B cell (primary cell): Measurements from ENCODE around the gene SDK1. TPM values are rescaled to one million over a fixed set of nuclear protein-coding genes. Genes with fewer than 3 reads are reported as not detected.

Experiments
- ATAC-seq: fragments of 200-7000 bp; cut with Tn5 transposase; one replicate; pipeline ENCODE4 v1.10.0; 2021; ENCODE audit warnings: low read depth, mild to moderate bottlenecking, moderate number of reproducible peaks, moderate library complexity
- CTCF ChIA-PET: fragments of 350-600 bp; sonication (Branson Sonifier 250); formaldehyde crosslinking; loops from one replicate; lab custom pipeline; 2021; ENCODE audit warnings: antibody characterized with exemption, inconsistent platforms; lab: Charles Lee
- POLR2A ChIA-PET: fragments of 350-600 bp; sonication (Branson Sonifier 250); formaldehyde crosslinking; loops from one replicate; lab custom pipeline; 2021; ENCODE audit warnings: antibody characterized with exemption; lab: Charles Lee
- DNase-seq: peaks from one replicate; pipeline ENCODE4 v3.0.0; 2013
- H2AFZ ChIP-seq: 2 replicates; pipeline ENCODE4 v1.6.1; 2012; ENCODE audit warnings: mild to moderate bottlenecking, low read depth, low read length; ENCODE audit not compliant: insufficient read depth, poor library complexity, severe bottlenecking
- H3K27ac ChIP-seq, 2 donors: 1 replicate in 1 of 2; 2 replicates in 1 of 2; pipeline ENCODE4 v1.5.1; 2012 to 2013; ENCODE audit warnings: low read length in 2 of 2, mild to moderate bottlenecking in 2 of 2, moderate library complexity in 1 of 2
- H3K27me3 ChIP-seq, 4 experiments: fragments of 200-600 bp in 1 of 4; sonication (generic) in 1 of 4; replicated peaks in 1 of 4; 1 replicate in 2 of 4; 2 replicates in 2 of 4; pipeline versions ENCODE4 v1.6.1 to v1.7.0; 2013 to 2016; ENCODE audit warnings: low read length in 3 of 4, mild to moderate bottlenecking in 2 of 4, mixed read lengths in 1 of 4, moderate library complexity in 1 of 4; ENCODE audit not compliant: insufficient read depth in 4 of 4, control insufficient read depth in 3 of 4; ENCODE audit errors: control extremely low read depth in 1 of 4
- H3K36me3 ChIP-seq, 2 experiments: replicated peaks in 1 of 2; 1 replicate in 1 of 2; 2 replicates in 1 of 2; pipeline versions ENCODE4 v1.6.1 to v1.7.1; 2013; ENCODE audit warnings: low read length in 1 of 2; ENCODE audit not compliant: insufficient read depth in 2 of 2, control insufficient read depth in 1 of 2; ENCODE audit errors: control extremely low read depth in 1 of 2, extremely low read depth in 1 of 2
- H3K4me1 ChIP-seq, 2 donors: fragments of 200-600 bp in 1 of 2; sonication (generic) in 1 of 2; 1 replicate in 1 of 2; 2 replicates in 1 of 2; pipeline versions ENCODE4 v1.5.1 to v1.6.1; 2013 to 2017; ENCODE audit warnings: low read length in 2 of 2; ENCODE audit not compliant: control insufficient read depth in 2 of 2, insufficient read depth in 2 of 2
- H3K4me2 ChIP-seq: replicated peaks from 2 replicates; pipeline ENCODE3; 2012; ENCODE audit warnings: mild to moderate bottlenecking, low read depth, low read length; ENCODE audit not compliant: poor library complexity, severe bottlenecking
- H3K4me3 ChIP-seq, 5 experiments: fragments of 200-600 bp in 1 of 5; sonication (generic) in 1 of 5; 1 replicate in 3 of 5; 2 replicates in 2 of 5; pipeline versions ENCODE4 v1.5.1 to v1.7.0; 2011 to 2016; ENCODE audit warnings: low read length in 4 of 5, mild to moderate bottlenecking in 4 of 5, low read depth in 2 of 5, control low read depth in 1 of 5, moderate library complexity in 1 of 5; ENCODE audit not compliant: insufficient read depth in 1 of 5; ENCODE audit errors: control extremely low read depth in 1 of 5, extremely low read depth in 1 of 5
- H3K79me2 ChIP-seq: fragments of 200-600 bp; sonication (generic); one replicate; pipeline ENCODE4 v1.6.0; 2016; ENCODE audit warnings: low read length; ENCODE audit not compliant: control insufficient read depth, insufficient read depth
- H3K9ac ChIP-seq: fragments of 200-600 bp; sonication (generic); 2 replicates; pipeline ENCODE4 v1.6.1; 2017; ENCODE audit warnings: mild to moderate bottlenecking, low read length, moderate library complexity
- H3K9me3 ChIP-seq, 3 donors: one replicate each; pipeline versions ENCODE4 v1.6.1 to v1.7.1; 2013; ENCODE audit warnings: low read length in 2 of 3; ENCODE audit not compliant: control insufficient read depth in 2 of 3, insufficient read depth in 1 of 3; ENCODE audit errors: control extremely low read depth in 1 of 3
- H4K20me1 ChIP-seq: 2 replicates; pipeline ENCODE4 v1.6.0; 2012; ENCODE audit warnings: mild to moderate bottlenecking, low read length; ENCODE audit not compliant: insufficient read depth, control insufficient read depth, poor library complexity, severe bottlenecking
- H3K27ac Mint-ChIP-seq: one replicate; pipeline ENCODE4 v1.8.0; 2021; ENCODE audit warnings: mixed read lengths
- H3K27me3 Mint-ChIP-seq: one replicate; pipeline ENCODE4 v1.8.0; 2021; ENCODE audit warnings: mixed read lengths
- H3K4me1 Mint-ChIP-seq: one replicate; pipeline ENCODE4 v1.8.0; 2021; ENCODE audit warnings: mixed read lengths
- H3K4me3 Mint-ChIP-seq: one replicate; pipeline ENCODE4 v1.8.0; 2021; ENCODE audit warnings: mixed read lengths
- H3K9me3 Mint-ChIP-seq: one replicate; pipeline ENCODE4 v1.8.0; 2022; ENCODE audit warnings: mixed read lengths; ENCODE audit not compliant: insufficient read depth
- CTCF ChIP-seq: fragments of 200-600 bp; IDR thresholded peaks from one replicate; pipeline ENCODE4 v1.8.0; 2022; ENCODE audit warnings: antibody characterized with exemption, mild to moderate bottlenecking
- EZH2 ChIP-seq: IDR thresholded peaks from 2 replicates; pipeline ENCODE4 v1.6.1; 2012; ENCODE audit warnings: borderline replicate concordance, low read depth, mild to moderate bottlenecking, moderate library complexity, low read length; ENCODE audit not compliant: insufficient read depth, poor library complexity, severe bottlenecking
- WGBS: methylation state at CpG from one replicate; pipeline ENCODE4 v1.1.5; 2013; ENCODE audit warnings: missing lambda C conversion rate; ENCODE audit not compliant: insufficient coverage; 5-methylcytosine and 5-hydroxymethylcytosine counted together
- intact Hi-C: fragments of 100-400 bp; cut with micrococcal nuclease; formaldehyde crosslinking; loops from one replicate; pipeline ENCODE4 v1.10.0; 2022
- polyA plus RNA-seq: library from polyadenylated mRNA; depleted of rRNA; stranded (reverse); fragments of >200 nt; gene quantifications from 2 replicates; pipeline ENCODE4 v1.2.3, GENCODE V29; 2012
- total RNA-seq, 2 donors: library from RNA; stranded (reverse); fragments of 120-200 nt in 1 of 2; gene quantifications; 1 replicate in 1 of 2; 2 replicates in 1 of 2; pipeline versions ENCODE4 v1.2.3 to v1.2.4, GENCODE V29; 2013 to 2022

Gene SDK1
- total and polyA plus RNA-seq, 2 donors (not counting 1 experiment from before 2014, with no cell fraction given), result 0.73 to 2.0 TPM

GRCh38 chr7:3559278-3559677 is 258.2 kb downstream of the SDK1 start:
- H3K4me1 ChIP-seq, result no peaks in the 10 kb centered on the region
- no peak overlapping the region for H3K27ac ChIP-seq
- Mint-ChIP-seq H3K27me3 (peaks cover 25% of the 10 kb centered on the region), H3K4me1 (no peaks in the 10 kb centered on the region), H3K4me3 (no peak overlapping the region), H3K9me3 (peaks cover 5% of the 10 kb centered on the region), H3K27ac (no peak overlapping the region)
- H2AFZ ChIP-seq, result no peak overlapping the region
- H4K20me1 ChIP-seq, result no peaks in the 10 kb centered on the region
- ChIA-PET CTCF (no interaction called here), POLR2A (no interaction called here)
- intact Hi-C loops, result no loop called here
- ATAC-seq, result no peak
- 90% methylated on average over 2 of the region's 3 CpGs for WGBS
- no peak overlapping the region for H3K4me3 ChIP-seq
- TF ChIP-seq EZH2 (no peak), CTCF (no peak)
- H3K36me3 ChIP-seq, result no peaks in the 10 kb centered on the region
- H3K9ac ChIP-seq, result no peak overlapping the region
- no peak overlapping the region for H3K4me2 ChIP-seq
- H3K27me3 ChIP-seq, result peaks cover 0 to 2% (median 0%) of the 10 kb centered on the region in 4 experiments
- no peaks in the 10 kb centered on the region for H3K79me2 ChIP-seq
- peaks cover 0 to 4% (median 1%) of the 10 kb centered on the region in 3 donors for H3K9me3 ChIP-seq
- DNase-seq, result no peak

- Mint-ChIP-seq H3K4me1 (no peaks in the 10 kb centered on the region), H3K9me3 (peaks cover 3% of the 10 kb centered on the region), H3K4me3 (no peak overlapping the region), H3K27ac (no peak overlapping the region), H3K27me3 (peaks cover 13% of the 10 kb centered on the region)
- ATAC-seq (no peak), DNase-seq (no peak)
- Histone ChIP-seq H3K4me2 (no peak overlapping the region), H3K27ac (no peak overlapping the region), H4K20me1 (no peaks in the 10 kb centered on the region), H3K79me2 (no peaks in the 10 kb centered on the region), H3K4me3 (no peak overlapping the region), H3K9me3 (peaks cover 0 to 4% (median 0%) of the 10 kb centered on the region in 3 donors), H3K9ac (no peak overlapping the region), H3K36me3 (no peaks in the 10 kb centered on the region), H3K4me1 (no peaks in the 10 kb centered on the region), H3K27me3 (peaks cover 0 to 2% (median 0%) of the 10 kb centered on the region in 4 experiments), H2AFZ (no peak overlapping the region)
- intact Hi-C loops, result no loop called here
- ChIA-PET CTCF (no interaction called here), POLR2A (no interaction called here)
- no peak for TF ChIP-seq EZH2
- TF ChIP-seq CTCF, result no peak
- 84% methylated on average over 6 of the region's 6 CpGs for WGBS
Observed at GRCh38 chr7:3560495-3560894, 259.4 kb downstream of the SDK1 start.
